Medulla oblongata (tissue), 1 donor: ENCODE measurements around the gene ACBD6.

Experiments
- DNase-seq: peaks from one replicate; pipeline ENCODE4 v3.0.0-alpha.2; 2015; ENCODE audit errors: extremely low spot score

Gene ACBD6

DNA sequence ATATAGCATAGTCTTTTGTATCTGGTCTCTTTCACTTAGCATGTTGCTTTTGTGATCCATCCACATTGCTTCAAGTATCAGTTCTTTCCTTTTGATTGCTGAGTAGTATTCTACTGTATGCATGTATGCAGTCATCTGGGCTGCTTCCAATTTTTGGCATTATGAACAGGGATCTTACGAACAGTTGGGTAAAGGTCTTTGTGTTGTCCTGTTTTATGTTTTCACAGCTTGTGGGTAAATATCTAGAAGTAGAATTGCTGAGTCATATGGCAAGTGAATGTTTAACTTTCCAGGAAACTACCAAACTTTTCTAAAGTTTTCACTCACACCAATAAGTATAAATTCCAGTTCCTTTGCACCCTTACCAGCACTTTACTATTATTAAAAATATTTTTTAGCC is 211.4 kb downstream of the ACBD6 start:
- DNase-seq = no peak

DNA sequence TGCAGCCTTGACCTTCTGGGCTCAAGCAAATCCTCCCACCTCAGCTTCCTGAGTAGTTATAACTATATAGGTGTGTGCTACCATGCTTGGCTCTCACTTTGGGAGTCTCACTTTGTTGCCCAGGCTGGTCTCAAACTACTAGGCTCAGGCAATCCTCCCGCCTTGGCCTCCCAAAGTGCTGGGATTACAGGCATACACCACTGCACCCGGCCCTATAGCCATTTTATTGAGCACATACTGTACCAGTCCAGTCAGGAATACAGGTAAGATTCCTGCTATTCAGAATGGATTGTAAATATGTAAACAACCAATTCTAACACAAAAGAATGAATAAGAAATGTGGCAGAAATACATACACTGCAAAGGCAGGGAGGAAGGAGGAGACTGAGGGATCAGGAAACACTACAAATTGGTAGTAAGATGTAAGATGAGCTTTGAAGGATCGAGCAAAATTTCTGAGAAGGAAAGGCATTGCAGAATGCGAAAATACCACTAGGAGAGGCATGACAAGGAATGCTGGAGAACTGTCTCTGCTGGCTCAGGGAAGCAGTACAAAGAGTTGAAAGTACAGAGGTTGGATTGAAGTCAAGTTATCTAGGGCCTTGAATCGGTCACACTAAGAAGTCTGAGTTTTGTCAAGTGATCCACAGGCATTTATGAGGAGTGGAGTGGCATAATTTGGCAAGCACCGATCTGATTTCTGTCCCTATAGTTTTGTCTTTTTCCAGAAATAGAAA is 211.9 kb downstream of the ACBD6 start:
- no peak for DNase-seq

DNA sequence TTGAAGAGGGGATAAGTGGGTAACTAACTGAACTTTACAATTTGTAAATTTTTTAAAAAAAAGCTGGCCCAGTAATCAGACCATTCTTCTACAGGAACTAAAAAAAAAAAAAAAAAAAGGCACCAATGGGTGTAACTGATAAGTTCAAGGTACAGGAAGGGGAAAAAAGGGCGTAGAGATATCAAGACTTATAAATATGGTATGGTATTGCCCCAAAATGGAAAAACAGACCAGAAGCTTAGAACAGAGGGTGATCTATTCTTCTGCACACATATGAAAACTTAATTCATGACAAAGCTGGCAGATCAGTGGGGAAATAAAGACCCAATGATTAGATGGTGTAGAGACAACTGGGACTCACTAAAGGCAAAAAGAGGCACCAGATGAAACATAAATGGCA is 213.4 kb downstream of the ACBD6 start:
- no peak for DNase-seq

DNA sequence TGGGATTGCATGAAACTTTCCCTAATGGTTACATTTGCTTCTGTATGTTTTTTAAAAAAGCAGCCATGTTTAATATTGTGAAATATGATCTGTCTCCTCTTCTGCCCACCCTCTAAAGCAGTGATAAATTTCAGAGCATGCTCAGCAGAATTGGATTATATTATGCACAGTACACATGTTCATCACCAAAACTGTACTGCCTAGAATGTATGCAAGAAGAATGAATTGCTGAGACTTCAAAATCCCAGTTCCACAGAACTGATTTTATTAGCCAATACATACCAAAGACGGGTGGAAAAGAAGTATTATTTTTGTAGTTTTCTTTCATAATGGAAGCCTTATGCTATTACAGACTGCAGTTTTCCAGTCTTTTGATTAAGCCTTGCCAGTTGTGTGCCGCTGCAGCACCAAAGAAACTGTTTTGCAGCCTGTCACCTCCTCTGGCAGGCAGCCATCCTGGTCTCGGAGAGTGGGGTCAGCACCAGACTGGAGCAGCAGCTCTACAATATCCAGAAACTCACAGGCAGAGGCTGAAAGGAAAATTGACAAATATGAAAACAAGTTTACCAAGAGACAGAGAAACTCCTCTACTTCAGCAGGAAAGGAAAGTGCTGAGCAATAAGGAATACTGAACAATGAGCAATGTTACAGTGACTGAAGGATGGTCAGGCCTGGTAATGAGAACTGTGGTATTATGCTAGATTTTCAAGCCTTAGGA is 214.2 kb downstream of the ACBD6 start:
- peak; percentile 44 for DNase-seq

DNA sequence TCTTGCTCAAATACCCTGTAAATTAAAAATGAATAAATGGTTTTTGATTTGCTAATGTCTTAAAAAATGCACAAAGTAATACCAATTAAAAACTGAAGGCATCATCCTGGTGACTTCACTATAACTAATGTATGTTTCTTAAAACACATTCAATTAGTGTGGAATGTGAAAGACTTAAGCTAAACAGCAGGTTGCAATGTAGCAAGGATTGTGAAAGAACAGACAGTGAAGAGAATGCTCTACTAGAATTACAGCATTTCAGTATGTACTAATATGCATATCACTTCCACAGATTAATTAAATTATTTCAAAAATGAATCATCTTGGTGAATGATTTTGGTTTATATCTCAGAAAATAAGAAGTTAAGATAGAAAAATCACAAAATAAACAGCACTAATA is 216.0 kb downstream of the ACBD6 start:
- DNase-seq = no peak

DNA sequence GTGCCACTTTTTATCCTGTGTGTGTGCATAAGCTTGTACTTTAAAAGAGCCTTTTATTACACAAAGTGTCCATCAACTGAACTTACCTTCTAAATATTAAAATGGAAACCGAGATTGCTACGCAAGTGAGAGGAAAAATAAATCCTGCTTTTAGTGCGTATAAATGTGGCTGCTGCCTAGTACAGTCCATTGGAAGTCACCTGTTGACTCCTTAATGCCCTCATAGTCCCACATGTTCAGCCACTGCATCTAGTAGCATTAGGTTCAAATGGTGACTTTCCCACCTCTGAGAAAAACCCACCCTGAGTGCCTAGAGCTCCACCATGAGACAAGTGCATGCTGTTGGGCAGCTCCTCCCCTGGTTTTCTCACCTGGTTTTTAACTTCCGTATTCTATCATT is 219.3 kb downstream of the ACBD6 start:
- DNase-seq = no peak

DNA sequence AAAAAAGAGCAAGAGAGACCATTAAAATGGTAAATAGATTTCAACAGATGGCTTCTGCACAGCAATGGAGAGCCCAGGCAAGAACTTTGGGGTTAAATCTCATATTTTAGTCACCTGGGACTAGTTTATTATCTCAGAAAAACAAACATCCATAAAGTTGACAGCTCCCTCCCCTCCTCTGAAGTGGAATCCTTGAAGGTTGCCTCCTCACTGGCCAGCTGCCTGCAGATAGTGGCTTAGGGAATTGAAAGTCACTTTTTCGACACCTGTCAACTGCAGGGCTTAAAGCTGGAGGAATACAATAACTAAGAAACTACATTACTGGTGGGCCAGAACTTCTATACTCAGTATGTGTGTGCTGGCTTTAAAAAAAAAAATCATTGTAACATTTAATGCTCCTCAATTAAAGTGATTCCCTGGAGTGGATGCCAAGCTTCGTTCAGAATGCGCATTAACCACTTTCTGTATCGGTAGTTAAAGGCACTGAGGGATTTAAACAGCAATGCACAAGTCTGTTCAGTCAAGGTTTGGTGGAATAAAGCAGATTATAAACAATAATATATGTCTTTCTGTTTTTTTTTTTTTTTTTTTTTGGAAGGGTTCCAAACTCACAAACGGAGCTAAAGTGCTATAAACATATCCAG is 219.9 kb downstream of the ACBD6 start:
- DNase-seq = no peak

DNA sequence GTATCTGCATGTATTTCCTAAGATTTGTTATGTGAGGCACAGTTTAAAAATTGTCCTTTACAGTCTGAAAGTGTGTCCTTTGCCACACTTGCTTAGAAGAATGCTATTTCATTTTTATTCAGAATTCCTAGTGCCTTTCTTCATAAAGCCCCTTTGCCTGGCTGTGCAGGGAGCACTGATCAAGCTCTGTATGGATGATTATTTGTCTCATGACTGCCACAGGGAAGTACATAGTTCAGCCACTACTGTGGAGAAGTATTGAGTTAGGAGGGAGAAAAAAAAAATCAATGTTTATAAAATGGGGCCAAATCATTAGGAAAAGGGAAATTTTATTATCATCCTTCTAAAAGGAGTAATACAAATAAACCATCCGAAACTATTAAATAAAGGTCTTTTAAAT is 220.9 kb downstream of the ACBD6 start:
- no peak for DNase-seq

DNA sequence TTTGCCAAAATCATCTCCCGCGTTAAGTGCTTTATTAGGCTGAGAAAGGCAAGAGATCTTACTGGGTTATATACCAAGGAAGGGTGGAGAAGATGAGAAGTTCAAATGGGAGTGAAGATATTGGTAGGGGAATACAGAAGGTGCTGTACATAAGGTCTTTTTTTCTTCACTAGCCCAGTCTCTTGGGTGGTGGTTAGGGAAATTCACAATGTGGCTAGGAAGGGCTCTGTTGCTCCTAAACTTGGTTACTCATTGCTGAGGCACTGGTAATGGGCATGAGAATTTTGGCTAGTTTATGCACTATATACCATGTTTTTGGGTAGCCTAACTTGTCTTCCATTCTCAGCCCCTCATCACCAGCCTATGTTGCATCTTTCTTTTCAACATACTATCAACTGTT is 221.8 kb downstream of the ACBD6 start:
- no peak for DNase-seq

DNA sequence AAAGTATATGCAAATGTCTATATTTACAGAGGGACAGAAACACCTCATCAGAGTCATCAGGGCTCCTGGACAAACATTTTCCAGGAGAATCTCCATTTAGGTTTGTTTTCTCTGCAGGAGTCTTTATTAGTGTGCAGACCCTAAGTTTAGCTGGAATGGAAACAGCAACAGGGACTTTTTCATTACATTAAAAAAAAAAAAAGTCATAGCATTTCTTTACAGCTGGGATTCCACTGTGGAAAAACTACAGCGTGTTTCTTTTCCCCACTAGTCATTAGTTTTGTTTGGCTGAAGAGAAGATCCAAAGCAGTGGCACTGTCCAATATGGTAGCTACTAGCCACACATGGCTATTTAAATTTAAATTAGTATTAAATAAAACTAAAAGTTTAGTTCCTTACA is 222.7 kb downstream of the ACBD6 start:
- no peak for DNase-seq

DNA sequence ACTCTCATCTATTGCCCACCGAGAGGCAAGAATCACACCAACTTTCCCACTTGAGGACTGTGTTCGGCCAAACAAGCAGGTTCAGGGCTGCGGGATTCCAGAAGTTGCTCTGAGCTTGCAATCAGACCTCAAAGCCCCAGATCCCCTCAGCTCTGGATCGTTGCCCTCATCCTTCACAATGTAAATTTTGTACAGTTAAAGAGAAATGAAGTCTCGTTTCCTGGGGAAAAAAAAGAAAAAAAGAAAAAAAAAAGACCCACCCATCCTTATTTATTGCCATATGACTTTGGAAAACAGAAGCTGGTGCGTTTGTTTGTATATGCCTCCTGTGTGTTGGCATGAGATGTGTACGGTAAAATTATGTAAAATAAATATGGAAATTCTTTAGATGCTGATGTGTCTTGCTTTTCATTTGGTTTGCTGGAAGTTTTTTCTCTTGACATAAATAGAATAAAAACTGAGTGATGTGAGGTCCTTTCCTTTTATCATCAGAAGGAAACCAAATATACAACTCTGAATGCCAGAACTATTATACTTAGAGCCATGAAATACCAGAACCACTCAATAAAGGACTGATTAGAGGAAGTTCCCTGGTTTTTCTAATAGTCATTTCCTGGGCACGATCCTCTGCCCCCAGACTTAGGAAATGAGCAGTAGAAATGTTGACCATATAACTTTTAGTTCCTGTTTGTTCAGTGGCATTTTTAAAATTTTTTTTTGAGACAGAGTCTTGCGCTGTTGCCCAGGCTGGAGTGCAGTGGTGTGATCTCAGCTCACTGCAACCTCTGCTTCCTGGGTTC is 223.6 kb downstream of the ACBD6 start:
- DNase-seq = peak; percentile 35

DNA sequence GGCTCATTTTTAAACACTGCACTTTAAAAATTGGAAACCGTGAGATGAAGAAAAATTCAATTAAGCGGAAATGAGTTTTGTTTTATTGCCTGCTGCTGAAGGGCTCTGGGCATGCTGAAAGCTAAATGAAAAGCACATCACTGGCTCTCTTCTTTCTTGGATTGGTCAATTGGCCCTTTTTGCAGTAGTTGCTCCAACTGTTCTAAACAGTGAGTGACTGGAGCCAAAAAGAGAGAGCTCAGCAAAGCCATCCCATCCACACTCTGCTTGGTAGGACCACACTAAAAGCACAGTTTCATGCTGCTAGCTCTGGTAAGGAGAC is 224.2 kb downstream of the ACBD6 start:
- peak; percentile 68 for DNase-seq

DNA sequence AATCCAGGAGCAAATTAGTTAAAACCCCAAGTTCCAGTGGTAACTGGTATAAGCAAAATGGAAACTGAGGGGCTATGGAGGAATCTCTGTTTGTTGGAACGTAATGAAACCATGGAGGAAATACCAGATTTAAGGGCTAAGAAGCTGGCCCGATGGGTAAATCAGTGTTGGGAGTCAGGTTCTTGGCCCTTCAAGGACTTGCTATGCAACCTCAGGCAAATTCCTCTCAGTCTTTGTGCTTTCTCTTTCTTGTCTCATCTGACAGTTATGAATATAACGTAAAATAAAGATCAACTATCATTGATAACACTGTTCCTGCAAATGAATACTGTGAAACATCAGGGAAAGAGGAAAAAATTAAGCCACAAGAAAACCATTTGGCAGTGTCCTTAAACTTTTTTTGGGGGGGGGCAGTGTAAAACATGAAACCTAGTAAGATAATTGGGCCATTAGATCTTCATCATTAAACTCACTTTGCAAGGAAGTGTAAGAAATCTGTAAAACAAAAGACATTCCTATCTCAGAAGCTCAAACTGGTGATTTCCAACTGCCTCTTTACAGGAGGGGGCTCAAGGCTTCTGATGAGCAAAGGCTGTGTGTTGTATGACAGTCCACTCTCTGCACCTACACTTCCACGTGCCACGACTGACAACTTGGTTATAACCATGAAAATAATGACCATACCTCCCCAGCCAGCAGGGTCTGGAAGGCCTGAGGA is 224.7 kb downstream of the ACBD6 start:
- no peak for DNase-seq

DNA sequence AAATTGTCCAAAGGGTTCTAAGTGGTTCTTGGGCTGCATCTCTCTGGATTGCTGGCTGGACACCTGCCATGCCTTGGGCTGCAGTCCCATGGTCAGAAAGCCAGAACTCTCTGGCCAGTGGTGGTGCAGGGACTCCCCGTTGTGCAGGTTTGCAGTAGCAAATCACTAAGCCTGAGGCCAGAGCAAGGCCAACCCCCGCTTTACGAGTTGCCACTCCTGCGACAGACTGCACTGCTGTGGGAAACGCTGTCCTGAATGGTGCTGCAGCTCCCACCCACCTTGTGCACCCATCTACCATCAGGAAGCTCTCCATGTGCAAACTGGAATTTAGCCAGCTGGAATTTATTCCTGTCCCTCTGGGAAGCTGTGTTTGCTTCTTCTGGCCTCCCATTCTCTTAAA is 226.7 kb downstream of the ACBD6 start:
- no peak for DNase-seq

DNA sequence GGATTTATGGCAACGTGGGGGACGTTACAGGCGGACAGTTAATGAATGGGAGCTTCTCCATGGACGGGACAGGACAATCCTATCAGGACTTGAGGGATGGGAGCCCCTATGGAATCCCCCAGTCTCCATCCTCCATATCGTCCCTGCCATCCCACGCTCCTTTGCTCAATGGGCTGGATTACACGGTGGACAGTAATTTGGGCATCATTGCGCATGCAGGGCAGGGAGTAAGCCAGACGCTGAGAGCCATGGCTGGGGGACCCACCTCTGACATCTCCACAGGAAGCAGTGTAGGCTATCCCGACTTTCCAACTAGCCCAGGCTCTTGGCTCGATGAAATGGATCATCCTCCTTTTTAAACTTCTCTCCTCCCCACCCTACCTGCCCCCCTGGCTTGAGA is 228.2 kb downstream of the ACBD6 start:
- no peak for DNase-seq

DNA sequence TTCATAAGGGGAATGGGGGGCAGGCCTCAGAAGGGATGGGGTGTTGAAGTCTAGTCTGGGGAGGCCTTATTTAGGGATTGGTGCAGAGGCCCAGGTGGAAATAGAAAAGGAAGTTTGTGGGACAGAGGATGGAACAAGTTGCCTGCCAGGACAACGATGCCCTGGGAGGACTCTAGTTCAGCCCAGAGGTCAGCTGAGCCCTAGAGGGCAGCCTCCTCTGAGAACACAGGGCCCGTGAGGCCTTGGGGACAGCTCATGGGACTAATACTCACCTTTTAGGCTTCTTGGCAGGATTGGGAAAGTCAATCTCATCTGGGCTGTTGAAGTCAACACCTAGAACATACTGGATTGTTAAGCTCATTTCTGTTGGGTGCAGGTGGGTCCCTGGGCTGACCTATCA is 229.3 kb downstream of the ACBD6 start:
- no peak for DNase-seq

DNA sequence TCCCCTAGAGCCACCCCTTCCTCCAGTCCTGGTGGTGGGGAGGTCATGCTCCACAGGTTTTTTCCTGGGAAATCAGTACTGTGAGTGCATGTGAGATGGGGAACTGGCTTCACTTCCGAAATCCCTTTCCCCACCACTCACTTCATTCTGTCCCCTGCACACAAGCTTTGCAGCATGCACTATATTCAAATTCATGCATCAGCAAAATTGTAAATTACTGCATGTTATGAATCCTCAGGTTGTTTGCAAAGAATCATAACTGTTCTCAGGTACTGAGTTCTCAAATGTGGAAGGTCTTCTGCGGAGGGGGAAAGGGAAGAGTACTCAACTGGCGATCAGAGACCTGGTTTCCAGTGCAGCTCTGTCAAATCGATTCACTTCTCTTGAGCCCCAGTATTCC is 230.0 kb downstream of the ACBD6 start:
- DNase-seq = no peak

DNA sequence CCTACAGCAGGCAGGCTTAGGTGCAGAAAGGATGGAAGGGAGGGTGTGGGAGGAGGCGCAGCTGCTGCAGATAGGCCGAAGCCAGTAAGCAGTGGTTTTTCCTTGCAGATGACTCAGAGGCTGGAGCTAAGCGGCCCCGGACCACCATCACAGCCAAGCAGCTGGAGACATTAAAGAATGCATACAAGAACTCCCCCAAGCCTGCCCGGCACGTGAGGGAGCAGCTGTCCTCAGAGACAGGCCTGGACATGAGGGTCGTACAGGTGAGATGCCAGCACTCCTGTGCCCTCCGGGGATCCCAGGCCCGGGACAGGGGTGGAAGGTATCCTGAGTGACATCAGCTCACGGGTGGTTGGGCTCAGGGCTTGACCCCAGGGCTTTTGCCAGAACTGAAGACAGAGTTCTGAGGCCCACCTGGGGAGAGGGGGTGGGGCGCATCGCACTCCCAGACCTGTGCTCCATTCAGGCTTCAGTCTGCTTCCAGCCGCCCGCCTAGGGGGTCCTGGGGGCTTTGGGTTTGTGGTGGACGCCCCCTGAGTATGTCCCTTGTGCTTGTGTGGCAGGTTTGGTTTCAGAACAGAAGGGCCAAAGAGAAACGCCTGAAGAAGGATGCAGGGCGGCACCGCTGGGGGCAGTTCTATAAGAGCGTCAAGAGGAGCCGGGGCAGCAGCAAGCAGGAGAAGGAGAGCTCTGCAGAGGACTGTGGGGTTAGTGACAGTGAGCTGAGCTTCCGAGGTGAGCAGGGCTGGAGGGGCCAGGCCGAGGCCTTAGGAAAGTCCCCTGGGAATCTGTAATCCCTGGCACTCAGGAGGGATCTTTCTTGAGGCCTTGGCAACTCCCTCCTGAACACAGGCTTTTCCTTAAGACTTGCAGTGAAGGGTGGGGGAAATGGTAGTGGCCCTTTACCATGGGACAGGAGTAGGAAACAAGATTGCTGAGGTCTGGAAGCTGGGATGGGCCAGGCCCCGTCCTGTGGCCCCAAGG is 230.8 kb downstream of the ACBD6 start:
- DNase-seq = no peak

DNA sequence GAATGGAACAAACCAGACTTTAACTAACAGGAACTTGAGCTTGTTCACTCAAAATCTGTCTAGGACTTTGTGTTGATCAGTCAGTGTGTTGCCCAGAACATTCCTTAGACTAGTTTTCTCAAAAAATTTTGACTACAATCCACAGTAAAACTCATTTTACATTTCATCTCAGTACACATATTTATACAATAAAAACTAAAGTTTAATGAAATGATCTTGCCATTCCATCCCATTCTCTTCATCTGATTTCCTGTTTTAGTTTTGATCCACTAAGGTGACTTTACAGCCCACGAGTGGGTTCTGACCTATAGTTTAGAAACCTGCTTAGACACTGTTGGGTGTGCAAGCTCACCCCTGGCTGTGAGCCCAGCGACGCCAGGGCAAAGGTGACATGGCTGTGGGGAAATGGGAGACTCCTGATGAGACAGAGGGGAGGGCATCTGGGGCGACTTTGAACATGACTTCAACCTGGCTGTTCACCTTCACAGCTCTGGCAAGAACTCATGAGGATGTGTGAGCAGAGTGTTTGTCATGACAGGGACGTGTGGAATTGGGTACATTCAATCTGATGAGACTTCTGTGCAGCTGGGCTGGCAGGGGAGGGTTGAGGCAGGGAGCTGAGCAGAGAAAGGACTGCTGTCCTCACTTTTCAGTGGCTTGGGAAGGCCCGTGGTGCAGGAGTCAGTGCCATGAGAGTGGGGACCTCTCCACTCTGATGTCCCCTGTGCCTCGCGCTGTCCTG is 231.7 kb downstream of the ACBD6 start:
- DNase-seq = no peak
